Heart right ventricle (tissue), 16 donors: ENCODE data around the gene SOX8. TPM values are rescaled to one million over a fixed set of nuclear protein-coding genes. Genes with fewer than 3 reads are reported as not detected.

Experiments used
- ATAC-seq, 8 donors: fragments of 200-7000 bp; cut with Tn5 transposase; one replicate each; pipeline ENCODE4 v1.9.1; 2020; ENCODE audit warnings: mild to moderate bottlenecking in 8 of 8, moderate library complexity in 8 of 8, moderate number of reproducible peaks in 1 of 8
- DNase-seq, 2 donors: peaks; one replicate each; pipeline ENCODE4 v3.0.0-alpha.2; 2020
- H3K27ac ChIP-seq, 10 donors: fragments of 200-600 bp; sonication (generic) in 2 of 10; one replicate each; pipeline versions ENCODE4 v1.5.0 to v1.8.0; 2020 to 2022; ENCODE audit warnings: mild to moderate bottlenecking in 3 of 10
- H3K27me3 ChIP-seq, 7 donors: fragments of 200-600 bp; one replicate each; pipeline ENCODE4 v1.8.0; 2021 to 2022; ENCODE audit warnings: mild to moderate bottlenecking in 2 of 7
- H3K36me3 ChIP-seq, 9 donors: fragments of 200-600 bp; sonication (generic) in 1 of 9; one replicate each; pipeline versions ENCODE4 v1.5.0 to v1.8.0; 2020 to 2022; ENCODE audit warnings: mild to moderate bottlenecking in 2 of 9
- H3K4me1 ChIP-seq, 9 donors: fragments of 200-600 bp; sonication (generic) in 1 of 9; one replicate each; pipeline versions ENCODE4 v1.5.0 to v1.8.0; 2020 to 2022; ENCODE audit warnings: mild to moderate bottlenecking in 4 of 9
- H3K4me3 ChIP-seq, 10 donors: fragments of 200-600 bp; sonication (generic) in 2 of 10; one replicate each; pipeline versions ENCODE4 v1.5.0 to v1.8.0; 2020 to 2022; ENCODE audit warnings: mild to moderate bottlenecking in 7 of 10, moderate library complexity in 2 of 10
- H3K9me3 ChIP-seq, 11 donors: fragments of 200-600 bp in 10 of 11; sonication (generic) in 2 of 11; one replicate each; pipeline versions ENCODE4 v1.5.0 to v1.8.0; 2013 to 2022; ENCODE audit warnings: mild to moderate bottlenecking in 2 of 11, control low read depth in 1 of 11, moderate library complexity in 1 of 11
- CTCF ChIP-seq, 9 donors: fragments of 200-600 bp; sonication (generic) in 2 of 9; IDR thresholded peaks; one replicate each; pipeline versions ENCODE4 v1.5.0 to v1.8.0; 2021 to 2022; ENCODE audit warnings: antibody characterized with exemption in 9 of 9, mild to moderate bottlenecking in 5 of 9, moderate library complexity in 1 of 9
- WGBS, 2 donors: extraction: QIAGEN DNeasy Blood & Tissue Kit; methylation state at CpG; one replicate each; pipeline ENCODE4 v1.1.7; 2013; ENCODE audit warnings: inconsistent platforms in 1 of 2; 5-methylcytosine and 5-hydroxymethylcytosine counted together
- intact Hi-C, 10 donors: fragments of 100-400 bp; cut with DNase I; formaldehyde crosslinking; loops; one replicate each; pipeline versions ENCODE4 v1.11.1 to v1.14.2; 2022
- polyA plus RNA-seq, 2 donors: library from polyadenylated mRNA; stranded (reverse); fragments of 200-250 nt; gene quantifications; one replicate each; pipeline ENCODE4 v1.2.3, GENCODE V29; 2013
- total RNA-seq, 10 donors: library from RNA; stranded (reverse); fragmentation: NEBNext Ultra II Directional in 3 of 10; extraction: Animal tissue kit (Norgen Biotek cat#: 25700) in 3 of 10; gene quantifications; one replicate each; pipeline versions ENCODE4 v1.2.1 to v1.2.4, GENCODE V29; 2021 to 2023
- donor health status: Arrhythmogenic right ventricular cardiomyopathy.
- donor health status: ischemic (EF 13 %, LVEDD 7.1; RV severe dilation, severe dysfunction).
- donor health status: healthy with polysubstance abuse.
- donor health status: DM: no; HTN: yes; CAD: no.
- donor health status: DM: no; HTN: no; CAD: no.
- donor health status: ischemic (EF 25% LVEDD 6.9; RV normal size, moderate dysfunction).
- donor health status: ischemic (EF 25% LVEDD 5.7; RV mildly dilated, moderate dysfunction).
- donor health status: healthy.
- donor health status: DM: yes; HTN: yes; CAD: no.
- donor health status: Ischemic cardiomyopathy.
- donor health status: ischemic (EF 35%, LVEDD 5.7; RV mildly dilated, moderate dysfunction).
- donor health status: nonischemic (EF 11% LVEDD 7.7; RV severe dilation, severe dysfunction).
- donor health status: DM: yes; HTN: yes; CAD: no.
- donor health status: PGD.
- donor health status: ischemic (EF 29% LVEDD 5.4; RV normal size, mild dysfunction).
- donor health status: nonischemic (EF 23%, LVEDD 6.1; RV moderate dilation, normal function).

Gene SOX8
- total and polyA plus RNA-seq, 12 donors = 0.35 to 2.3 (median 1.0) TPM

- Histone ChIP-seq H3K4me3 (no peak overlapping the region), H3K27me3 (no peaks in the 10 kb centered on the region), H3K36me3 (peaks cover 0 to 48% (median 8%) of the 10 kb centered on the region in 9 donors), H3K9me3 (peaks cover 0 to 4% (median 2%) of the 10 kb centered on the region in 11 donors), H3K4me1 (no peaks in the 10 kb centered on the region), H3K27ac (no peak overlapping the region)
- no peak for DNase-seq
- 68 to 82% methylated on average over 11 of the region's 11 CpGs for WGBS, 2 donors
- ATAC-seq = no peak
- no peak for TF ChIP-seq CTCF (IDR thresholded peaks at IDR 0.05)
- intact Hi-C loops = no loop called here
These were observed 45.9 kb upstream of the SOX8 start for GRCh38 chr16:935684-936083.

GRCh38 chr16:937311-937710, 44.3 kb upstream of the SOX8 start:
- no peaks in the 10 kb centered on the region for H3K27me3 ChIP-seq
- ATAC-seq (no peak), DNase-seq (no peak)
- intact Hi-C loops = no loop called here
- H3K4me1 ChIP-seq = no peaks in the 10 kb centered on the region
- TF ChIP-seq CTCF (IDR thresholded peaks at IDR 0.05) = no peak
- H3K9me3 ChIP-seq = peaks cover 0 to 21% (median 15%) of the 10 kb centered on the region in 11 donors
- WGBS, 2 donors = 67 to 89% methylated on average over 8 of the region's 8 CpGs
- no peak overlapping the region for H3K4me3 ChIP-seq
- peaks cover 0 to 51% (median 8%) of the 10 kb centered on the region in 9 donors for H3K36me3 ChIP-seq
- H3K27ac ChIP-seq = no peak overlapping the region

GRCh38 chr16:937723-938122, 43.8 kb upstream of the SOX8 start:
- no peak for DNase-seq
- 77 to 94% methylated on average over 6 of the region's 6 CpGs for WGBS, 2 donors
- Histone ChIP-seq H3K27ac (no peak overlapping the region), H3K36me3 (peaks cover 0 to 52% (median 8%) of the 10 kb centered on the region in 9 donors), H3K4me1 (no peaks in the 10 kb centered on the region), H3K27me3 (no peaks in the 10 kb centered on the region), H3K4me3 (no peak overlapping the region), H3K9me3 (peaks cover 0 to 25% (median 20%) of the 10 kb centered on the region in 11 donors)
- ATAC-seq = no peak
- intact Hi-C loops = no loop called here
- TF ChIP-seq CTCF (IDR thresholded peaks at IDR 0.05) = no peak

- Histone ChIP-seq H3K27ac (no peak overlapping the region), H3K36me3 (peaks cover 0 to 52% (median 8%) of the 10 kb centered on the region in 9 donors), H3K4me1 (no peaks in the 10 kb centered on the region), H3K4me3 (no peak overlapping the region), H3K9me3 (peaks cover 0 to 27% (median 21%) of the 10 kb centered on the region in 11 donors), H3K27me3 (no peaks in the 10 kb centered on the region)
- no peak for DNase-seq
- no peak for ATAC-seq
- intact Hi-C loops = no loop called here
- WGBS, 2 donors = 82 to 94% methylated on average over 16 to 18 of the region's 18 CpGs
- TF ChIP-seq CTCF (IDR thresholded peaks at IDR 0.05) = no peak
These were observed 43.4 kb upstream of the SOX8 start for GRCh38 chr16:938136-938535.
